Astrocyte (in vitro differentiated cells and primary cell): ENCODE measurements around the gene VPS8. TPM values are rescaled to one million over a fixed set of nuclear protein-coding genes. Genes with fewer than 3 reads are reported as not detected.

Experiments used
- DNase-seq: peaks from one replicate; pipeline ENCODE4 v3.0.0-alpha.2; 2010; ENCODE audit warnings: low read depth
- FAIRE-seq: peaks from 2 replicates; lab custom pipeline; 2011; peaks lifted over from hg19 to GRCh38; lab: Jason Lieb, UNC
- H2AFZ ChIP-seq: 2 replicates; pipeline ENCODE4 v1.6.0; 2012; ENCODE audit warnings: low read depth, low read length, inconsistent platforms
- H3K27ac ChIP-seq: 2 replicates; pipeline ENCODE4 v1.5.1; 2011; ENCODE audit warnings: low read depth, low read length, inconsistent platforms
- H3K27me3 ChIP-seq: 2 replicates; pipeline ENCODE4 v1.6.0; 2011; ENCODE audit warnings: low read length, inconsistent platforms; ENCODE audit not compliant: insufficient read depth
- H3K36me3 ChIP-seq: 2 replicates; pipeline ENCODE4 v1.5.1; 2011; ENCODE audit warnings: low read length, inconsistent platforms; ENCODE audit not compliant: insufficient read depth
- H3K4me1 ChIP-seq: 2 replicates; pipeline ENCODE4 v1.5.1; 2011; ENCODE audit warnings: low read length, inconsistent platforms; ENCODE audit not compliant: insufficient read depth
- H3K4me2 ChIP-seq: 2 replicates; pipeline ENCODE4 v1.6.0; 2012; ENCODE audit warnings: low read length, inconsistent platforms
- H3K4me3 ChIP-seq: 2 replicates; pipeline ENCODE4 v1.5.1; 2011; ENCODE audit warnings: low read depth, mild to moderate bottlenecking, low read length, inconsistent platforms; ENCODE audit not compliant: insufficient read depth
- H3K79me2 ChIP-seq: 2 replicates; pipeline ENCODE4 v1.6.0; 2012; ENCODE audit warnings: mild to moderate bottlenecking, low read length, inconsistent platforms; ENCODE audit not compliant: insufficient read depth
- H3K9ac ChIP-seq: 2 replicates; pipeline ENCODE4 v1.6.0; 2012; ENCODE audit warnings: mild to moderate bottlenecking, low read length, inconsistent platforms
- H3K9me3 ChIP-seq: 2 replicates; pipeline ENCODE4 v1.5.1; 2012; ENCODE audit warnings: low read depth, mild to moderate bottlenecking, low read length, inconsistent platforms; ENCODE audit not compliant: insufficient read depth
- H4K20me1 ChIP-seq: 2 replicates; pipeline ENCODE4 v1.6.0; 2012; ENCODE audit warnings: low read length, inconsistent platforms; ENCODE audit not compliant: insufficient read depth
- H3K27ac Mint-ChIP-seq: one replicate; pipeline ENCODE4 v1.8.0; 2021; ENCODE audit warnings: mild to moderate bottlenecking, mixed read lengths; ENCODE audit not compliant: unreplicated experiment
- H3K27me3 Mint-ChIP-seq: one replicate; pipeline ENCODE4 v1.8.0; 2021; ENCODE audit warnings: low read depth, mixed read lengths; ENCODE audit not compliant: unreplicated experiment
- H3K36me3 Mint-ChIP-seq: one replicate; pipeline ENCODE4 v1.8.0; 2021; ENCODE audit warnings: low read depth, mixed read lengths; ENCODE audit not compliant: unreplicated experiment
- H3K4me1 Mint-ChIP-seq: one replicate; pipeline ENCODE4 v1.8.0; 2021; ENCODE audit warnings: low read depth, mixed read lengths; ENCODE audit not compliant: unreplicated experiment
- H3K4me3 Mint-ChIP-seq: one replicate; pipeline ENCODE4 v1.8.0; 2021; ENCODE audit warnings: mild to moderate bottlenecking, moderate library complexity, mixed read lengths; ENCODE audit not compliant: unreplicated experiment
- H3K9me3 Mint-ChIP-seq: one replicate; pipeline ENCODE4 v1.8.0; 2021; ENCODE audit warnings: mild to moderate bottlenecking, mixed read lengths; ENCODE audit not compliant: unreplicated experiment
- CTCF ChIP-seq: IDR thresholded peaks from 2 replicates; pipeline ENCODE4 v1.5.1; 2011; ENCODE audit warnings: low read depth, mild to moderate bottlenecking, inconsistent platforms, low read length, moderate library complexity; ENCODE audit not compliant: insufficient read depth
- EZH2 ChIP-seq: IDR thresholded peaks from 2 replicates; pipeline ENCODE4 v1.6.1; 2012; ENCODE audit warnings: mild to moderate bottlenecking, low read length, inconsistent platforms; ENCODE audit not compliant: insufficient read depth
- total RNA-seq: library from RNA; stranded (reverse); gene quantifications from 2 replicates; pipeline ENCODE4 v1.2.1, GENCODE V29; 2021

Gene VPS8
- total RNA-seq, 1 donor from 2014 or later: 40.7 TPM

DNA sequence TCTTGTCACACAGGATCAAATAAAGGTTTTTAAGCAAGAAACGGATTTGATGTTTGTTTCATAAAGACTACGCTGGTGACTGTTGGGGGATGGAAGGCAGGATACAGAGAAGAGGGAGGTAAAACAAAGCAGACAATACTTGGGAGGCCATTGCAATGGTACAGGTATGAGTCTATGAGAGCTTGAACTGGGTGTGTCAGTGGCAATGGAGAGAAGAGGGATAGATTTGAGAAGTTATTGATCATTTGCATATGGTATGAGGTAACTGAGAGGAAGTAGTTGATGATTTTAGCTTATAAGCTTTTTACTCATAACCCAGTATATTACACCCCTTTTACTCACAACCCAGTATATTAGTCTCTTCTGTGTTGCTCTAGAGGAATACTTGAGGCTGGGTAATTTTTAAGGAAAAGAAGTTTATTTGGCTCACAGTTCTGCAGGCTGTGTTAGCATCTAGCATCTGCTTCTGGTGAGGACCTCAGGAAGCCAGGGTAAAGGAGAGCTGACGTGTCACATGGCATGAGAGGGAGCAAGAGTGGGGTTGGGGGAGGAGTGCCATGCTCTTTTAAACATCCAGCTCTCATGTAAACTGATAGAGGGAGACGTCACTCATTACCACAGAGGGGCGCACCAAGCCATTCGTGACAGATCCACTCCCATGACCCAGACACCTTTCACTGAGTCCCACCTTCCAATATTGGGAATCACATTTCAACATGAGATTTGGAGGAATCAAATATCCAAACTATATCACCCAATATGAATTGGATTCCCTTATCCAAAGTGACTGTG, 153.9 kb downstream of the VPS8 start:
- peaks cover 2% of the 10 kb centered on the region for H3K9me3 Mint-ChIP-seq
- DNase-seq (no peak), FAIRE-seq (no peak)
- H3K27me3 ChIP-seq: no peaks in the 10 kb centered on the region
- no peak overlapping the region for H3K27ac Mint-ChIP-seq
- H2AFZ ChIP-seq: no peak overlapping the region
- no peaks in the 10 kb centered on the region for H3K4me1 ChIP-seq
- H4K20me1 ChIP-seq: no peaks in the 10 kb centered on the region
- no peaks in the 10 kb centered on the region for H3K4me1 Mint-ChIP-seq
- H3K36me3 ChIP-seq: peaks cover 5% of the 10 kb centered on the region
- no peaks in the 10 kb centered on the region for H3K27me3 Mint-ChIP-seq
- no peak overlapping the region for H3K4me3 Mint-ChIP-seq
- no peak overlapping the region for H3K9ac ChIP-seq
- H3K4me3 ChIP-seq: no peak overlapping the region
- H3K36me3 Mint-ChIP-seq: peaks cover 2% of the 10 kb centered on the region
- H3K27ac ChIP-seq: no peak overlapping the region
- no peaks in the 10 kb centered on the region for H3K79me2 ChIP-seq
- H3K4me2 ChIP-seq: no peak overlapping the region
- no peaks in the 10 kb centered on the region for H3K9me3 ChIP-seq
- no peak for TF ChIP-seq CTCF
- no peak for TF ChIP-seq EZH2

GRCh38 chr3:184968115-184968514, 156.1 kb downstream of the VPS8 start:
- no peaks in the 10 kb centered on the region for H3K27me3 ChIP-seq
- Mint-ChIP-seq H3K9me3 (peaks cover 2% of the 10 kb centered on the region), H3K27me3 (no peaks in the 10 kb centered on the region), H3K27ac (no peak overlapping the region), H3K4me1 (no peaks in the 10 kb centered on the region), H3K36me3 (peaks cover 4% of the 10 kb centered on the region), H3K4me3 (no peak overlapping the region)
- H3K9ac ChIP-seq: no peak overlapping the region
- H3K4me3 ChIP-seq: no peak overlapping the region
- DNase-seq (no peak), FAIRE-seq (no peak)
- H3K9me3 ChIP-seq: no peaks in the 10 kb centered on the region
- H3K27ac ChIP-seq: no peak overlapping the region
- H3K4me1 ChIP-seq: no peaks in the 10 kb centered on the region
- no peaks in the 10 kb centered on the region for H4K20me1 ChIP-seq
- no peak for TF ChIP-seq CTCF
- TF ChIP-seq EZH2: no peak
- no peak overlapping the region for H2AFZ ChIP-seq
- H3K79me2 ChIP-seq: no peaks in the 10 kb centered on the region
- H3K4me2 ChIP-seq: no peak overlapping the region
- peaks cover 5% of the 10 kb centered on the region for H3K36me3 ChIP-seq

DNA sequence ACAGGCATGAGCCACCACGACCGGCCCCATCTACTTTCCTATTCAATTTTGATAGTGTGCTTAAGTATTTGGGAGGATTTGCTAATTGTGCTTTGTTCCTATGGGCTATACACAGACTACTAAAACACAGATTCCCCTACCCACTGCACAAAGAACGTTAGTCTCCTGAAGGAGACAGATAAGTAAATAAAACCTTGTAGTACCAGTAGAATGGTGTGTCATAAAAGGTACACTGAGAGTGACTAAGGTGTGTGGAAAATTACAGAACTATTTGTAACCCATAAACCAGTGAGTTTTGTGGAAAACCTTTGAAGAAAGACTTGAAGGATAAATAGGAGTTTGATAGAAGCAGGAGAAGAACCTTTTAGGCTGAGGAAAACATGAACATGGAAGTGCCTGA, 158.2 kb downstream of the VPS8 start:
- Histone ChIP-seq H3K27me3 (no peaks in the 10 kb centered on the region), H4K20me1 (no peaks in the 10 kb centered on the region), H3K36me3 (peaks cover 5% of the 10 kb centered on the region), H3K4me1 (no peaks in the 10 kb centered on the region), H3K4me3 (no peak overlapping the region), H3K27ac (no peak overlapping the region), H3K4me2 (no peak overlapping the region), H3K79me2 (no peaks in the 10 kb centered on the region), H3K9me3 (peaks cover 2% of the 10 kb centered on the region), H2AFZ (no peak overlapping the region), H3K9ac (no peak overlapping the region)
- Mint-ChIP-seq H3K9me3 (peaks cover 2% of the 10 kb centered on the region), H3K4me3 (no peak overlapping the region), H3K27ac (no peak overlapping the region), H3K27me3 (no peaks in the 10 kb centered on the region), H3K4me1 (no peaks in the 10 kb centered on the region), H3K36me3 (peaks cover 8% of the 10 kb centered on the region)
- no peak for DNase-seq
- no peak for TF ChIP-seq EZH2
- TF ChIP-seq CTCF: no peak
- FAIRE-seq: no peak
